ENCODE data around the gene MST1.

The MST1 gene

DNA sequence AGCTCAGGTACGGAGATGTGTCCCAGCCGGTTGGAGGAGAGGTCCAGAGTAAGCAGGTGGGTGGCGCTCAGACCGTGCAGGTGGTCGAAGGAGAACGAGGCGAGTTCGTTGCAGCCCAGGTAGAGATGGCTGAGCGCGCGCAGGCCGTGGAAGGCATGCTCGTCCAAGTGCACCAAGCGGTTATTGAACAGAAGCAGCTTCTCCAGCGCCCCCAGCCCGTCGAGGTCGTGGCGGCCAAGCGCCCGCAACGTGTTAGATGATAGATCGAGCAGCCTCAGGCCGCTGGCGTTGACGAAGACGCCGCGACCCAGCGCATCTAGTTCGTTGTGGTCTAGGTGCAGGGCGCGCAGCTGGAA, 29.6 kb upstream of the MST1 start:
- DNase-seq (ENCODE audit: low read depth in 4 of 4, low spot score in 1 of 4), result no peak

DNA sequence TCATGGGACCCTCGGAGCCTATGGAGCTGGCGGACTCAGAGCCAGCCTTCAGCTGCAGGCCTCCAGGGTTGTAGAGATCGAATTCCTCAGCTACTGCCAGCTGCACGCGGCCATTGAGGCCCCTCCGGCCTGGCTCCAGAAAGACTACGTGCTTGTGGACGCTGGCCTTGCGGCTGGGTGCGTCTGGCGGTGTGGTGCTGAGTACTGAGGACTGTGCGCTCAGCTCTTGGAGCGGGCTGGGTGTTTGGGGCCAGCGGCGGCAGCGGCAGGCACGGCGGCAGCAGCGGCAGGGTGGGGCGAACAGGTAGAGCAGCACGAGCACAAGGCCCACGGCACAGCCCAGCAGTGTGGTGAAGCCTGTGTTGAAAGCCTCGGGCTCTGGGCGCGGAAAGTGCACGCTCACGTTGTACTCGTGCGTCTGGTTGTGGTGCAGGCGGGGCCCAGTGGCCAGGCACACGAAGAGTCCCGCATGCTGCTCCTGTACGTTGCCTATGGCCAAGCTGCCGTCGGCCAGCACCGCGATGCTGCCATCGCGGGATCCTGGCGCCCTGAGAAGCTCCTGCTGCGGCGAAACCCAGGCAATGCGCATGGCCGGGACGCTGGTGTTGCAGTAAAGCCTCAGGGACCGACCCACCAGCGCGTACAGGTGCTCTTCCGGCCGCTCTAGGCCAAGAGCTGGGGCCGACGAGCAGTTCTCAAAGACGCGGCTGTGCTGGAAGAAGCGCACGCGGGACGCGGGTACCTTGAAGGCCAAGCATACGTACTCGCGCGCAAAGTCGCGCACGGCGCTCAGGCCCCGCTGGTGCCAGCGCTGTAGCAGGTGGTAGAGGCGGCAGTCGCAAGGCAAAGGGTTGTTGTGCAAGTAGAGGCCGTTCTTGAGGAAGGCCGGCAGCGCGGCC, 28.9 kb upstream of the MST1 start:
- DNase-seq (ENCODE audit: low read depth in 4 of 4, low spot score in 1 of 4), result no peak

DNA sequence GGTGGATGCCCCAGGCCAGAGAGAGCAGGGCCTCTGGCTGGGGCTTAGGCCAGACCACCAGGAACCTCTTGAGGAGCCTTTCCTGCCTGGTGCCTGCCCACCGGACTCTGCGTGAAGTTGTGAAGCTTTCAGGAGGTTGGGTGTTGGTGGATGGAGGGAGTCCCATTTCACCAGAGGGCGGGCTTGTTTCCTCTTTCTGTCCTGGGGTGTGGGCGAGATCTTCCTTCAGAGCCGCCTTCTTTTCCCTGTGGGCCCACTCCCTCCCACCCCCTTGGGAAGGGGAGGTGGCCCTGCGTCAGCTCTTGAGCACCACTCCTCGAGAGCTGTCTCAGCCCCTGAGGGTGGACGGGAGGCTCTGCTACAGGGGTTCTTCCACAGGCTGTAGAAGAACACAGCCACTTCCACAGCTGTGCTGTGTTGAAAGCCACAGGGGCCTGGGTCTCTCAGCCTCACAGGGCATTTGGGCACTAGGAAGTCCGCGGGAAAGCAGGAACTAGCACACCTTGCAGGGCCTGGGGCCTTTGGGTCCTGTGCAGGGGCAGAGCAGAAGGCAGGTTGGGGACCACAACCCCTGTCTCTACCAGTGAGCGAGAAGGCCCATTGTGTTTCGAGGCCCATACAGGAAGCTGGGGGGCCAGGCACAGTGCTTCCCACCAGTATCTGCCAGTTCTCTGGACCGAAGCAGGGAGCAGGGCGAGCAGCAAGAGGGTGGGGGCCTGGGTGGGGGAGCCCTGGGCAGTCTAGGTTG, 28.1 kb upstream of the MST1 start:
- DNase-seq (ENCODE audit: low read depth in 4 of 4, low spot score in 1 of 4), result no peak

DNA sequence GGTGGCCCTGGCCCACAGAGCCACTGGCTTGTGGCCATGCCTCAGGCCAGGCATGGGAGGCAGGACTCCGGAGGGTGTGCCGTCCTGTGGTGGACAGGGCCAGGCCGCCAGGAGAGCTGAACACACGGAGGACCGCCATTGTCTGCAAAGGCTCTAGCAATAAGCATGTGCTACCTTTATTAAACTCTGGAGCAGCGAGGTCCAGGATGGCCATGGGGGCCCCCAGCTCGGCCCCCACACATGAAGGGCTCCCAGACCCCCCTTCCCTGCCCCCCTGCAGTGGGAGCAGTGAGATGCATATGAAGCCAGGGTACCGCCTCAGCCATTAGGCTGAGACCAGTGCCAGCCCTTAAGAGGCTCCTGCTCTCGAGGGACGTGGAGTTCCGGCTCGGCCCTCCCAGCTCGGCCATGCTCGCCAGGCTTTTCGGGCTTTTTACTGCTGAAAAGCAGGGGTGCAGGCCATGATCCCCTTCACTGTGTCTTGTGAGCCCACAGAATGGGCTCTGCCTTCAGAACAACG, 27.5 kb upstream of the MST1 start:
- DNase-seq (ENCODE audit: low read depth in 4 of 4, low spot score in 1 of 4), result no peak

DNA sequence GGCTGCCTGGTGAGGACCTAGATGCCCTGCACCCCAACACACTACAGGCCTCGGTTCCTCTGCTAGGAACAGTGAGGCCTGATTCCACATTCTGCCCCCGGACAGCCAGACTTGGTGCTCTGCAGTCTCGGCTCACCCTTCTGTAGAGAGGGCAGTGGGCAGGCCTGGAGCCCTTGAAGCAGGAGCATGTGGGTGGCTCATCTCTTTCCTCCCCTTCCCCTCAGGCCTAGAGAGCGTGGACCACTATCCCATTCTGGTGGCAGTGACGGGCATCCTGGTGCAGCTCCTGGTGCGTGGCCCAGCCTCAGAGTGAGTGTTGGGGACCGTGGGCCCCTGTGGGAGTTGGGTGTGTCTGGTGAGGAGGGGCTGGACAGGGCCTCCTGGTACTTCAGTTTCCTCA, 26.9 kb upstream of the MST1 start:
- no peak for DNase-seq (ENCODE audit: low read depth in 4 of 4, low spot score in 1 of 4)

DNA sequence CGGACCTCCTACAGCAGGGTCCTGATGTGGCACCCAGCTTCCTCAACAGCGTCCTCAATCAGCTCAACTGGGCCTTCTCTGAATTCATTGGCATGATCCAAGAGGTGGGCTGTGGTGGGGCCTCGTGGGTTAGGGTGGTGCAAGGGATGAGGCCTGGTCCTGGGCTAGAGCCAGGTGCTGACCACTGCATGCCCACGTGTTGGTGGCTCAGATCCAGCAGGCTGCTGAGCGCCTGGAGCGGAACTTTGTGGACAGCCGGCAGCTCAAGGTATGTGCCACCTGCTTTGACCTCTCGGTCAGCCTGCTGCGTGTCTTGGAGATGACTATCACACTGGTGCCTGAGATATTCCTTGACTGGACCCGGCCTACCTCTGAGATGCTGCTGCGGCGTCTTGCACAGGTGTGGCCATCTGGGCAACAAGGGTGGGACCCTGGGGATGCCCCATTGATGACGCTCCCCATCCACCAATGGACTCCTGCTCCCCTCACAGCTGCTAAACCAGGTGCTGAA, 26.4 kb upstream of the MST1 start:
- DNase-seq (ENCODE audit: low read depth in 4 of 4, low spot score in 1 of 4), result no peak

DNA sequence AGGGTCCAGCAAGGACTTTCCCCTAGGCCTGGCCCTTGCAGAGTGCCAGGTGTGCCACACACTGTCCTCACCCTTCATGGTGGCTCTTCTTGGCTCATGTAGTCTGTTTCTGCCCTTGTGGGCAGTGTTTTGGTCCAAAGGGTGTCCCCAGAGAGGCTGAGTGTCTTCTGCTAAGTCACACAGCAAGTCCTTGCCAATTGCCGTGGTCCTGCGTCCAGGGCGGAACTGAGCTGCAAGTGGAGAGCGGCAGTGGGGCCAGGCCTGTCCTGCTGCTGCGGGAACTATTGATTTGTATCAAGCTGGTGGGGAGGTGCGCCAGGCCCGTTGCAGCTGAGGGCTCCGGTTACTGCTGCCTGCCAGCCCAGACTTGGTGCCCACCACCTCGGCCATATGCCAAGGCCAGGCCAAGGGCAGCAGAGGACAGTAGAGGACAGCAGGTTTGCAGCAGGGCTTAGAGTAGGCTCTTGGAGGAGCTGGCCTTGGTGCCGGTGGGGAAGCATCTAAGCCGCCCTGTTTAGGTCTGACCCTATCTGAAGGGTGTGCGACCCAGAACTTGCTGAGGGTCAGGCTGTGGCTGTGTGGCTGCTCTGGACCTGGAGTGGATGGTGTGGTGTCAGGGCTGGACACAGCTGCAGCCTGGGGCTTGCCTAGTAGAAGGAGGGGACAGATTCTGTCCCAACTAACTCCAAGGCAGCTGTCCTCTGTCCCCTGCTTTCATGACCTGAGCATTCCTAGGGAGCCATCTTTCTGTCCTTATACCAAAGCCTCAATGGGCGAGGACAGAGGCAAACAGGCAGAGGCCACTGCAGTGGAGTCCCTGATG, 25.7 kb upstream of the MST1 start:
- no peak for DNase-seq (ENCODE audit: low read depth in 4 of 4, low spot score in 1 of 4)

DNA sequence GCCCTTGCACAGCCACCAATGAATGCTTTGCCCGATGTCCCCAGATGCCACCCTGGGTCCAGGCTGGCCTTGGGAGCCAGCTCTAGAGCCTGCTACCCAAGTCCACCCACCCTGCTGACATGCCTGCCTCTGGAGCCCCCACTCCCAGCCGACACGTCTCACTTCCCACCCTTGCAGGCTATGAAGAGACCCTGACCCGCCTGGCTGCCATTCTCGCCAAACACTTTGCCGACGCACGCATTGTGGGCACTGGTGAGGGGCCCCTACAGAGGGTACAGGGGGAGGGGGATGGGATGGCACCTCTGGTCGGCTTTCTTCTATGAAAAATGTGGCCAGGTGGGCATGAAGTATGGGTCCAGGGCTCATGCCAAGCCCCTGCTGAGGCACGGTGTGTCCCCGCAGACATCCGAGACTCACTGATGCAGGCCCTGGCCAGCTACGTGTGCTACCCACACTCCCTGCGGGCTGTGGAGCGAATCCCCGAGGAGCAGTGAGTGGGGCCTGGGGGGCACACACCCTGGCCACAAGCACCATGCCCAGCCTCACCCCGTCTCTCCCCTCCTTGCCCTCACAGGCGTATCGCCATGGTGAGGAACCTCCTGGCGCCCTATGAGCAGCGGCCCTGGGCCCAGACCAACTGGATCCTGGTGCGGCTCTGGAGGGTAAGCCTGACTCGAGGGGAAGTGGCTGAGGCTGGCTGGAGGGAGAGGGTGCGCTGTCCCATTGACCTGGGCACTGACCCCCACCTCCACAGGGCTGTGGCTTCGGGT, 24.2 kb upstream of the MST1 start:
- no peak for DNase-seq (ENCODE audit: low read depth in 4 of 4, low spot score in 1 of 4)

DNA sequence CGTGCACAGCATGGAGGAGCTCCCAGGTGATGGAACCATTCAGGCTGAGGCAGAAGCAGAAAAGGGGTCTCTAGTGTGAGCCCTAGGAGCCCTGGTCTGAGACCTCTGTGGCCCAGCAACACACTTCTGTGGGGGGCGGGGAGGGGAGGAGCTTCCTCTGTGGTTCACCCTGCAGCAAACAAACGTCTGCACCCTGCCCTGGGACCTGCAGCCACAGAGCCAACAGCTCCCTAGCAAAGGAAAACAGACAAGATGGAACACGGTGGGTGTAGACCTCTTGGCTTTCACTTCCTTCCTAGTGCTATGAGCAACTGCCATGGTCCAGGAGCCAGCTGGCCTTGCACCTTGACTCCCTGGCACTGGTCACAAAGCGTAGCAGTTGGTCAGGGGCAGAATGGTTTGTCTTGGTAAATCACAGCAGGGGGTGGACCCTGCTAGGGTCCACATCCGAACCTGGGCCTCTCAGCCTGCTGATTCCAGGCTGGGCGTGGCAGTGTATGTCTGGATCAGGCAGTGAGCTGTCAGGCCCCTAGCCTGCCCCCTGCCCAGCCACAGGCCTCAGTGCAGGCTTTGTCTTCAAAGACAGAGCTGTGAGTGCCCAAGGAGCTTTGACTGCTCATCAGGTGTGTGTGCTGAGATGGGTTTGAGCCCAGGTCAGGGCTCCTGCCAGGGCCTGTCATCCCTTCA, 23.5 kb upstream of the MST1 start:
- DNase-seq (ENCODE audit: low read depth in 4 of 4, low spot score in 1 of 4), result no peak

DNA sequence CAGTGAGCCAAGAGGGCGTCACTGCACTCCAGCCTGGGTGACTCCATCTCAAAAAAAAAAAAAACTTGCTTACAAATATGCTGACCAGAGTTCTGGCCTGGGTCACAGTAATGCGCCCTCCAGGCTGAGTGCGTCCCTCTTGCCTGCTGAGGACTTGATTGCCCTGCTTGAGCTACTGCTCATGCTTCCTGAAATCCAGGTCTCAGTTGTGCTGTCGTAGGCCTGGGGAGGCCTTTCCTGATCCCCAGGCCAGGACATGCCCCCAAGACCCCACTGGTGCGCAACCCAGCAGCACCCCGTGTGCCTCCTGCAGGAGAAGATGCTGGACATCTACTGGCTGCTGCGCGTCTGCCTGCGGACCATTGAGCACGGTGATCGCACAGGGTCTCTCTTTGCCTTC, 22.9 kb upstream of the MST1 start:
- DNase-seq (ENCODE audit: low read depth in 4 of 4, low spot score in 1 of 4), result no peak

DNA sequence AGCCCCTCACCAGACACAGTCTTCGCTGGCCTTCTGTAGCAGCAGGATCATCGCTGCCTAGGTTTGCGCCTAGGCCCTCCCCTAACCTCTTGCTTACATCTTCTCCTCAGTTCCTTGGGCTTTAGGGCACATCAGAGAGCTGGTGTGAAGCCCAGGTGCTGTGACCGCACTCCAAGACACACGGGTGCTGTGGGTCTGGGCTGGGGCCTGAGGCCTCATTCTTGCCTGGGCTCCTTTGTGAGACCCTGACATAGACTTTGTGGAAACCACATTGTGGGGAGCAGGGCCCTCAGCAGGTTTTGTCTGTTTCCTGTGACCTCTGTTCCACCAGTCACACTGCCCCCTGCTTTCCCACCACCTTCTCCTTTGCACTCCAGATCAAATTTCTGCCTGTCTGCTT, 22.2 kb upstream of the MST1 start:
- no peak for DNase-seq (ENCODE audit: low read depth in 4 of 4, low spot score in 1 of 4)

DNA sequence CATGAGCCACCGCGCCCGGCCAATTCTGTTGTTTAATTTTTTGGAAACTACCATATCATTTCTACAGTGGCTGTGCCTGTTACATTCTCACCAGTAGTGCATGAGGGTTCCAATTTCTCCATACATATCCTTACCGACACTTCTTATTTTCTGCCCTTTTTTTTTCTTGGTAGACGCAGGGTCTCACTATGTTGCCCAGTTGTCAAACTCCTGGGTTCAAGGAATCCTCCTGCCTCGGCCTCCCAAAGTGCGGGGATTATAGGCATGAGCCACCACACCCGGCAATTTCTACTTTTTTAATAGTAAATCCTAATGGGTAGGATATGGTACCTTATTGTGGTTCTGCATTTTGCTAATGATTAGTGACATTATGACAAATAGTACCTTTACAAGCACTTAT, 20.6 kb upstream of the MST1 start:
- DNase-seq (ENCODE audit: low read depth in 4 of 4, low spot score in 1 of 4), result no peak

DNA sequence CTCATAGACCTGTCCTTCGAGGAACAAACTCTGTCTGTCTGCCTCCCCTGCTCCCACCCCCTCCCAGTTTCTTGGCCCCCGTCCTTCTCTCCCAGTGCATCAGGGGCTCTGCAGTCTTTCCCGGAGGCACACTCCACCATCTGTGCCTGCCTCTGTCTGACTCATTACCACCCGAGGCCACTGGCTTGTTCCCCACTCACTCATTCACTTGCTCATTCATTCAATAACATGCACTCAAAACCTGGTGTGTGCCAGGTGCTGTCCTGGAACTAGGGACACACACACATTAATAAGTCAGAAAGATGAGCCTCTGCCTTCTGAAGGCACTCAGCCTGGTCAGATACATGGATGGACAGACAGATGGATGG, 17.8 kb upstream of the MST1 start:
- DNase-seq (ENCODE audit: low read depth in 4 of 4, low spot score in 1 of 4), result no peak

DNA sequence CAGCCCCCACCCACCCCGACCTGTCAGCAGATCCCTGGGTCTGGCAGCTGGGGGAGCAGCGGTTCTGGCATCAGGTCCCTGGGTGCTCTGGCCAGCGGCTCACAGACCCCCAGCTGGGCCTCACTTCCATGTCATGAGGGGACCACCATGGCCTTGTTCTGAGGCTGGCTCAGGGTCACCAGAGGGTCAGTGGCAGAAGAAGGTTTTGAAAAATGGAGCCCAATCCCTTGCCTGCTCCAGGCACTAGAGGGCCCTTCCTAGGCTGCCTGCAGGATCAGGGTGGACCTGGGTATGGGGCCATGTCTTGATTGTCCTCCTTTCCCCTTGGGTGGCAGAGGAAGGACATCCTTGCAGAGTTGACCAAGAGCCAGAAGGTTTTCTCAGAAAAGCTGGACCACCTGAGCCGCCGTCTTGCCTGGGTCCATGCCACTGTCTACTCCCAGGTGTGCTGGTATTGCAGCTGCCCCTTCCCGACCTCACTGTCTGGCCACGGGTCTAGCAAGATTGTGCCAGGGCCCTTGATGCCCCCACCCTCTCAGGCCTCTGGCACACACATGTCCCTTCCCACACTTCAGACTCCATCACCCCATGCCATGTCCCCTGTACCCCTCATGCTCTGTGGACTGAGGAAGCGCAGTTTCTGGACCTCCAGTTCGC, 17.3 kb upstream of the MST1 start:
- no peak for DNase-seq (ENCODE audit: low read depth in 4 of 4, low spot score in 1 of 4)

DNA sequence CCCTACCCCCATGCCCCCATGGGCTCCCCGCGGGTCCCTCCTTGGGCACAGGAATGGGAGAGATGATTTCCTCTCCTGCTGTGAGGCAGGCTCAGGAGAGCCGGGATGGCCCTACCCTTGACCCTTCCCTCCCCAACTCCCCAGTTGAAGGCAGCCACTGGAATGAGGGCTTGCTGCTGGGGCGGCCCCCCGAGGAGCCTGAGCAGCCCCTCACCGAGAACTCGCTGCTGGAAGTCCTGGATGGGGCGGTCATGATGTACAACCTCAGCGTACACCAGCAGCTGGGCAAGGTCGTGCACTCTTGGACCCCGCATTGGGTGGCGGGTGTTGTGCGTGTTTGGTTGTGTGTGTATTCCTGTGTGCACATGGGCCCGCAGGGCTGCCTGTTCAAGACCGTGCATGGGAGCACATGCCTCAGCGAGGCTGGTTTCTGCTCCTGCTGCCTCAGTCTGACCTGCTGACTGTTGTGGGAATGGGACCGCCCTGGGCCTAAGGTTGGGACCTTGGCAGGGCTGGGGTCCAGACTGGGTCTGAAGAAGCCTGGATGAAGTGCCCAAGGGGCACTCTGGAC, 16.2 kb upstream of the MST1 start:
- DNase-seq (ENCODE audit: low read depth in 4 of 4, low spot score in 1 of 4), result no peak

DNA sequence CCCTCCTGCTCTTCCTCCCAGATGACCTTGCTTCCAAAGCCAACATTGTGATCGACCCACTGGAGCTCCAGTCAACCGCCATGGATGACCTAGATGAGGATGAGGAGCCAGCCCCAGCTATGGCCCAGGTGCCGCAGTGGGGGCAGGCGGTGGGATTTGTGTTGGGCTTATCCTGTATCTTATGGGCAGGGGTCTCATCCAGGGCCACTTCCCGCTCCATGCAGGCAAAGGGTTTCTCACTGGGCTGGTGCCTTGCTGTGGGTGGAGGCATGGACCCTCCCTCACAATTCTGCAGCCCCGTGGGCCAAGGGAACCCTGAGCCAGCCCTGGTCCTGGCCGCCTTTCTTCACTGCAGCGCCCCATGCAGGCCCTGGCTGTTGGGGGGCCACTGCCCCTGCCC, 15.4 kb upstream of the MST1 start:
- DNase-seq (ENCODE audit: low read depth in 4 of 4, low spot score in 1 of 4), result no peak

DNA sequence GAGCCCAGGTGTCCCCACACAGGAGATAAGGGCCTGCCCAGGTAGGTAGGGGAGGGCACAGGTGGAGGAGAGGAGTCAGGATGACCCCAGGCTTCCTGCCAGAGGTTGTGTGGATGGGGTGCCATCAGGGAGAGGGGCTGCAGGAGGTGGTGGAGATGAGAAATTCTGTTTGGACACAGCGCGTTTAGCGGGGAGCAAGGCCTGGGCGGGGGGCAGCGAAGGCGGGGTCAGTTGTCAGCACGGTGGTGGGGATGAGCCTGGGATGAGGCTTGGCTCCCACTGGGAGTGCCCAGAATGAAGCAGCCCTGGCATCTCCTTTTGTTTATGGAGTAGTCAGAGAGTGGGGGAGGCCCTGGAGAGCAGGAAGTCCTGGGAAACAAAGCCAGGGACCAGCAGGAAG, 14.7 kb upstream of the MST1 start:
- no peak for DNase-seq (ENCODE audit: low read depth in 4 of 4, low spot score in 1 of 4)

DNA sequence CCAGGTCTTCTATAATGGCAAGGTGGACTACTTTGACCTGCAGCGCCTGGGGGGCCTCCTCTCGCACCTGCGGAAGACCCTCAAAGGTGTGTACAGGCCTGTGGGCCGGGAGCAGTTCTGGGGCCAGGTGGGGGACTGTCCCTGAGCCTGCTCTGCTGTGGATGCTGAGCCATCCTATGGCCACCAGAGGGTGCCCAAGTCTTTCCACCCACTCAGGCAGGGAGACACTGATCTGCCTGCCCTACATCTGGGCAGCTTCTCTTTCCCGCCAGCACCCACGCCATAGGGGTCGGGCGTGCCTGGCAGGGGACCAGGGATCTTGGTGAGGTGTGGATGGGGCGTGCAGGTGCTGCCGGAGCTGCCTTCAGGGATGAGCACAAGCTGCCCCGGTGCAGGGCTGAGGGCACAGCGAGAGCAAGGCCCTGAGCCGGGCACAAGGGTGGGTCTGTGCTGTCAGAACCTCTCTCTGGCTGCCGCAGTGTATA, 14.2 kb upstream of the MST1 start:
- peak; percentile 24 to 43 (median 38) for DNase-seq (ENCODE audit: low read depth in 4 of 4, low spot score in 1 of 4)

DNA sequence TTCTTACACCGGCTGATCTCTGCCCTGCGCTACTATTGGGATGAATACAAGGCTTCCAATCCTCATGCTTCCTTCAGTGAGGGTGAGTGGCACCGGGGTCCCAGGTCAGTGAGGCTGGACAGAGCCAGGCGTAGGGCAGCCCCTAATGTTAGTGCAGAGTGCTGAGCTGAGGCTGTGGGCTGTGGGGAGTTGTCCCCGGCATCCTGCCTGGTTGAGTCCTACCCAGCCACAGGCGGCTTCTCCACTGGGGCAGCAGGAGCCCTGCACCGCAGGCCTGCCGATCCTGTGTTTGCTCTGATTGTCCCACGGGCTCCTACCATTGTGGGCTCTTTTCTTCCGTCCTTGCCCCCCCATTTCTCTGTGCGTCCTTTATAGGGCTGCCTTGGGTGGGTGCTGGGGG, 13.4 kb upstream of the MST1 start:
- no peak for DNase-seq (ENCODE audit: low read depth in 4 of 4, low spot score in 1 of 4)
